GM18868 (cell line): Measurements from ENCODE around the gene B3GLCT.
"Not testable (repeated sequence)": the region's sequence is repeated elsewhere in the genome, so short reads cannot be mapped to it uniquely, and the experiment has no call there.

Experiments used
- ATAC-seq: cut with Tn5 transposase; IDR thresholded peaks from one replicate; pipeline ENCODE4 v1.9.1; 2021; ENCODE audit warnings: mild to moderate bottlenecking, moderate library complexity; ENCODE audit not compliant: unreplicated experiment

B3GLCT gene

DNA sequence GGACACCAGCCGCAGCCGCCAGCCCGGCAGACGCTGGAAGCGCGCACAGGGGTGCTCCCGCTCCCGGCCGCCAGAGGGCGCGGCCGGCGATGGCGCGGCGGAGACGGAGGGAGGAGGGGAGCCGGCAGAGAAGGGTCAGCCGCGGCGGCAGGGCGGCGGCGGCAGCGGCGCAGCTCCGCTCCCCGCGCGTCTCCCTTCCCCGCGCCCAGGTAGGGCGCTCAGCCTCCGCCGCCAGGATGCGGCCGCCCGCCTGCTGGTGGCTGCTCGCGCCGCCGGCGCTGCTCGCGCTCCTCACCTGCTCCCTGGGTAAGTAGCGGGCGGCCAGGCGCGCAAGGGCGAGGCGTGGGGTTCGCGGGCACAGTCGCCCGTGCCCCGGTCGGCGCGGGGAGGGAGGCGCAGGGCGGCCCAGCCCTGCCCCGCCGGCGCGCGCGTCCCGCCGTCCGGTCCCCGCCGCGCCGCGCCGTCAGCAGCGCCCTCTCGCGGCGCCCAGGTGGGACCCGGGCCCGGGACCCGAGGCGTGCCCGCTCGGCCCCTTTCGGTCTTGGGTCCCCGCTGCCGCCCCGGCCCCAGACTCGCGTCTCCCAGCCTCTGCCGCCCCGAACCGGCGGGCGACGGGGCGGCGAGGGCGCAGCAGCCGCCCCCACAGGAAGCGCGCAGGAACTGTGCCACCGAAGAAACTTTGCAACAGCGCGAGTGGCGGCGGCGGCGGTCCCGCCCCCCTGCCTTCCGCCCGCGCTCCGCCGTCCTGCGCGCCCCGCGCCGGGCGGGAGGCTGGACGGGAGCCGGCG lies at the start of gene B3GLCT:
Gene B3GLCT, plus strand, starts transcription at position 127 of the 788 bp plus-strand sequence. Its CDS starts 110 bp downstream, at position 237.
- peak; percentile 87 for ATAC-seq

DNA sequence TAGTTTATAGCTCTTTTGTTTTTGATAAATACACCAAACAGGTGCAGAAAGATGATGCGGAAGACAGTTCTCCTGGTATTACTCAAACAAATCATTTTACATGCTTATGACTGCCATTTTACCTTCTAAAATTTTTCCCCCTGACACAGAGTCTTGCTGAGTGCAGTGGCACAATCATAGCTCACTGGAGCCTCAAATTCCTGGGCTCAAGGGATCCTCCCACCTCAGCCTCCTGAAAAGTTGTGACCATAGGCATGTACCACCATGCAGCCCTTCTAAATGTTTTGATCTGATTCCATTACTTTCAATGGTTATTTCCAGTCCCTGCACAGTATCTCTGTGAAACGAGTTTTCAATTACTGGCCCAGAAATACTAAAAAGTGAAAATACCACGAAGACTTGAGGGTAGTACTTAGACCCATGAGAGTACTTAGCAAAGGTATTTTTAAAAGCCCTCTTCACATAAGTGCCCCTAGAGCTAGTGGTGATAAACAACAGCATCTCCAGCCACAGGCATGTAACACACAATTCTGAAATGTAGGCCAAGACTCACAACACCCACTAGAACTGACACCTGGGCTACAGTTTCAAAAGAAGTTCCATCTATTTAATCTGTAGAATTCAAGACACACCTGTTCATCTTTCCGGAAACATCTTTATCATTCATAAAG lies 49.3 kb upstream of the B3GLCT start:
- no peak for ATAC-seq

DNA sequence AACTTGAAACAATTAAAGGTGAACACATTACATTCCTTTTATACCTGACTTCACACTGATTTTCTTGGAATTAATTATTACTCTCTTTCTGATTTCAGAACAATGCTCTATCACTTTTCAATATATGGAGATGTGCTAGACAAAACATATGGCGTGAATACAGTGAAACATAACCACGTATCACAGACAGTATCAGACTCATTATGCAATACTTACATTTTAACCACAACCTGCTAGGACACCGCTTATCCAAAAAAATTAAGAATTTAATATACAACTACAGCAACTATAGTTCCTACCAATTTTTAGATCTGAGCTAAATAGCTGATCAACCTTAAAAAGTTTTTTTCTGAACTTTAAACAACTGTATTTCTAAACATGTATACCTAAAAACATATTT lies 47.9 kb upstream of the B3GLCT start:
- no peak for ATAC-seq

DNA sequence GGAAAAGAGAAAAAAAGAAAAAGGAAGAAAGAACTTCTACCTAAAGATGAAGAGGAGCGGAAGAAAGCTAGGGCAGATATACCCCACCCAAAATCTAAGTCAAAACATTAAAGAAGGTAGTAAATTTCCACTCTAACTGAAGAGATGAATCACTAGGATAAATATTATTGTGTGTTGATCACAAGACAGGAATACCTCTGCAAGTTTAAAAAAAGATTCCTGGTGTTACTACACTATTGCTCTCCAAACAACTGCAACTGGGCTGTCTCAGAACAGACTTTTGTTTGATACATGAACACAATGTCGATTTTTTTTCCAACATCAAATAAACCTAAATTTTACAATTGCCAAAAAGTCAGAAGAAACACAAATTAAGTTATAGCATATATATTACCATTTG lies 44.8 kb upstream of the B3GLCT start:
- no peak for ATAC-seq

DNA sequence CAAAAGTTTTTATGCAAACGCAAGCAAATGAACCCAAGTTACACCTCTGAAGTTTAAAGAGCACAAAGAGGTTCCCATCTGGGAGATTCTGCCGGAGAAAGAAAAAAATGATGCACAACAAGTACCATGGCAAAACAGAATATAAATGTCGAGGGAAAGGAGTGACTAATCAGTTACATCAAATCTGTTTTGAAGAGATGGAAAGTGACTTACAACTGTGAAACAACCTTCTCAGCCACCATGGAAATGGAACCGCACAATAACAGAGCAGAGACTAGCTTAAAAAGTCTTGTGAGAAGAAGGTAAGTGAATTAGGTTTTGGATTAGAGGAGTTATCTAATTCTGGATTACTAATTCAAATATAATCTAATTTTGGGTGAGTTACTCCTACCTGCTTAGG lies 40.5 kb upstream of the B3GLCT start:
- ATAC-seq: no peak

DNA sequence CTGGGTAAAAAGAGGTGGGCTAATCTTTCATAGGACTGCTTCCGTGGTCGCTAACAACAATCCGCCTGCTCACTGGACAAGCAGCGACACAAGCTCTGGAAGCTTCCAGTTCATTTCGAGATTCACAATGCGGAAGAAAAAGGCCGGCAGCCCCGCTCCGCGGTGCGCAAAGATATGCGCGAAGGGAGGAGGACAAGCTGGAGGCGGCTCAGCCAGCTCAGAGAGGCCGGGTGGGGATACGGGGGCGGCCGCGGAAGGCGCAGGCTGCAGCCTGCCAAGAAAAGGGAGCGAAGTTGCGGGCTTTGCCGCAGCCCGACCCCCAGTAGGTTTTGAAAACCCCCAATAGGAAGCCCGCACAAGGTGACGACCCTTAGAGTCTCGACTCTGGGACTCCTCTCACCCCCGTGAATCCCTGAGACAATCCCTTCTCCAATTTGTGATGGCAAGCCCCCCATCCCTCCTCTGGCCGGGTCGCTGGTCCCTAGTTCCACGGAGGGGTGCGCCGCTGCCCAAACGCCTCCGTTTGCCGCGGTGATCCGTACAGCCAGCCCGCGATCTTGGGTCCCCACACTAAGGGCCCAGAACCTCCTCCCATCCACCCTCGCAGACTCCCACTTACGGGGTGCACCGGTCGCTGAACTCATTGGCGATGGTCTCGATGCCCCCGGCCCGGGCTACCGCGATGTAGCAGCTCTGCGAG lies 38.8 kb upstream of the B3GLCT start:
- peak; percentile 21 for ATAC-seq

DNA sequence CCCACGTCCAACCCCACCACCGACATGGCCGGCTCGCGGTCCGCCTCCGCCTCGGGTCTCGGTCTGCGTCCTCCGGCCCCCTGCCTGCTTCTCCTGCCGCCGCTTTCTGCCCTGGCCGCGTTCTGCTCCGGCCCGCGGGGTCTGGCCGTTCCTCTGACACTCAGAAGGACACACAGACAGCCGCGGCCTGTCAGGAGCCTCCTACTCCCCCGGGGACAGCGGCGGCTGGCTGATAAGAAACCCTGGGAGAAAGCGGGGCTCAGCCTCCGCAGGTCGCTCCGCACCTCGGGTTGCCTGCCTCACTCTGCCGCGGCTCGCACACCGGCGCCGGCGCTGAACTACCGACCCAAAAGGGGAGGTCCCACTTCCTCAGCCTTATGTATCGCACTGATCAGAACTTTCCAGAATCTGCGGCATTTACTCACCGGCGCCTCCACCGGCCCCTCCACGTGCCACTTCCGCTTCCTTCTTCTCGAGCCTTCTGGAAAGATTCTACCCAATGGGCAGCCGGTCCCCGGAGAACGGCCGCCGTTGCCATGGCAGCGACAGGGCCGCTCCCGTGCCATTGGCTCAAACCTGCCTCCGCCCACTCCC lies 38.1 kb upstream of the B3GLCT start, which contains the start of gene HSPH1:
Gene HSPH1, minus strand, starts transcription at position 348 of the 594 bp plus-strand sequence. Its CDS starts 322 bp downstream, at position 26.
- peak; percentile 82 for ATAC-seq

DNA sequence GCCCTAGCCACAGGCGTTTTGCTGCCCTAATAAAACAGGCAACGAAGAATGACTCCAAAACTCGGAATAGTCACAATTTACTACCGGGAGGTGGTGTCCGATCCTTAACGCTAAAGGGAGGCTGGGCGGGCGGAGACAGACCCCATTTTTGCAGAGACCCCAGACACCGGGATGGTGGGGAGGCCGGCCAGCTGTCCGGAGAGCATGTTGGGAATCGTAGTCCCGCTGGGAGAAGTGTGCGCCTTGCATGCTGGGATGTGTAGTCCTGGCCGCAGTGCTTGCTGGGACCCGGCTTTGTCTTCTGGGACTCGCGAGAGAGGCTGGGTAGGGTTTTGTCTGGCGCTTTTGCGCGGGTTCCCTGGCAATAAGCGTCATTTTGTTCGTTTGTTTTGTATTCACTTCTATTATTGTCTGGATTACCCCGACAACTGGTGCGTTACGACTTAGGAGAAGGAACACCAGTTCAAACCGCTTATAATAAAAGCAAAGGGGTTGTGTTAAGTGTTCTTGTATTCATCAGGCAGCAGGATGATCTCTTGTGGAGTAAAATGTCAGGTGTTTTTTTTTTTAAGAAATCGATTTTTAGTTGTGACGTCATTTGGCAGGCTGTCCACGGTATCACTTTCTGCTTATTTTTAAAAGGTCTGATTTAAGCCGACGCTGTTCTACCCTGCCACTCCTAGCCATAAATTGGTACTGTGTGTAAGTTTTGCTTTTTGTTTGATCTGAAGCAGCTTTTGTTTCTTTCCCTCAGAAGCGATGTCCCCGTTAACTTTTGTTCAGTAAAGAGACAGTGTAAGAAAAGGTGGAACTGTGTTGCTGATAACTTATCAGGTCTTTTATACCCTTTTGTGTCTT lies 37.4 kb upstream of the B3GLCT start:
- ATAC-seq: peak; percentile 86

DNA sequence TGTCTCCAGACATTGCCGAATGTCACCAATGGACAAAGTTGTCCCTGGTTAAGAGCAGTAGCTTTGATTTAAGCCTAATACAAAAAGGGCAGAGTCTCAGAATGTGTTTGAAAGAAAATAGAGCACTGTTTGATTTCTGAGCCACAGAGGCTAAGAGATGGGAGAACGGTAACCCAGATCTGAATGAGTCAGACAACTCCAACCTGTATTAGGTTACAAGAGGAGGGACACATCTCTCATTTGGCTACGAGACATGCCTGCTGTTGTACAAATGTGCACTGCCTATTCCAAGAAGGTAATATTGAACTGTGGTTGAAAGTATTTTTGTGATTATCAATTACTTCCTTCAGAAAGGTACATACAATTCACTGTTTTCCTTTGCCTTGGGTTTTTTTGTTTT lies 33.2 kb upstream of the B3GLCT start:
- no peak for ATAC-seq

DNA sequence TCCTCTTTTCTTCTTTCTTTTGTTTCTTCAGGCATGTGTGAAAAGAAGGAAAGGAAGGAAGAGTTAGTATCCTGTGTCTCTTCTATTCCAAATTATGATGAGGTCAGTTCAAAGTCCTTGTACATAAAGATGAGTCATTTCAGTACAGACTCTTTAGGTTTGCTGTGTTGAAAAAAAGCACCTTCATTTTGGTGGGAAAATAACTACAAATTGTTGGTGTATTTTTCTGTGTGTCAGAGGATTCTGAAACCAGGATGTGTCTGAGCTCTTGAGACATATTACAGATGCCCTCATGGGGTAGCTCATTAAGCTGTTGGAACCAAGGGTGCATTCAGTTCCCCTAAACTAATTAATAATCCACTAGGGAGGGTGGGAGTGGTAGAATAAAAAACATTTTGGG lies 32.3 kb upstream of the B3GLCT start:
- peak; percentile 50 for ATAC-seq

DNA sequence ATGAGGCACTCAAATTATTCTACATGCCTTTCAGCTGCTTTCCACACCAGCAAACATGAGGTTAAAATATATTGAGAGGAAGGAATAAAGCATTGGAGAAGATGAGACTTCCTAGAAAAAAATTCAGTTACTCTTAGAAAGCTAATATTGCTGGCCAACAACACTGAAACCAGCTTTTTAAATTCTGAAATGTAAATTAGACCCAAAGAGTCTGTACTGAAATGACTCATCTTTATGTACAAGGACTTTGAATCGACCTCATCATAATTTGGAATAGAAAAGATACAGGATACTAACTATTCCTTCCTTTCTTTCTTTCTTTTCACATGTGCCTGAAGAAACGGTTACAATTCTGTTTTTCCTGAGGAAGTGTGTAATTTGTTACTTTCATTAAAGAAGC lies 31.6 kb upstream of the B3GLCT start:
- ATAC-seq: peak; percentile 65

DNA sequence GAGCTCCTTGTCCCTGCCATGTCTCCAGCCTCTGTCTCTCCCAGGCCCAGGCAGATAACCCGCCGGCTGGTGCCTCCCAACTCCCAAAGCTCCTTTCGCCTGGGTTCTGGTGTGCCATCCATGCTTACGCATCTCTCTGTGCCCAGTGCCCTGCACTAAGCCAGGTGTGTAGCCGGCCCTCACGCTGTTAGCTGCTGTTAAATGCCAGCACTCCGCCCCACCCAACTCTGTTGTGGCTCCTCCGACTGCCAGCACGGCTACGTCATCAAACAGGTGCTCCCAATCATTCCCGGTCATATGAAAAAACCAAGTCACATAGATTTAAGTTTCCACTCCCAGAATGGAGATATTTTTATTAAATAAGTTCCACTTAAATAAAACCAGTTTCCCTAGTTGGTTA lies 31.0 kb upstream of the B3GLCT start:
- ATAC-seq: no peak

DNA sequence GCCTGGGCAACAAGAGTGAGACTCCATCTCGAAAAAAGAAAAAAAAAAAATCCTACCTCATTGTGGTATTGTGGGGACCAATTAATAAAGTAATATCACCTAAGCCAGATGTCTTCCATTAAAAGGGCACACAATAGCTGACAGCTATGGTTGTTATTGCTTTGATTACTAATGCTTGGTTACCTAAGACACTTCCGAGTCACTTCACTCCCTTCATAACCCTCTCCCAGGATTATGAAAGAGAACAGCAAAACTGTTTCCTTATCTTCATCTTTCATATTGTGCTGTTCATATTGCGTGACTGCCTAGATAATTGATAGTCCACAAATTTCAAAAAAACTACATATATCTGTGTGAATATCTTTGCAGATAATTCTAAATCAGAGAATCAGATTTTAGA lies 27.8 kb upstream of the B3GLCT start:
- no peak for ATAC-seq

DNA sequence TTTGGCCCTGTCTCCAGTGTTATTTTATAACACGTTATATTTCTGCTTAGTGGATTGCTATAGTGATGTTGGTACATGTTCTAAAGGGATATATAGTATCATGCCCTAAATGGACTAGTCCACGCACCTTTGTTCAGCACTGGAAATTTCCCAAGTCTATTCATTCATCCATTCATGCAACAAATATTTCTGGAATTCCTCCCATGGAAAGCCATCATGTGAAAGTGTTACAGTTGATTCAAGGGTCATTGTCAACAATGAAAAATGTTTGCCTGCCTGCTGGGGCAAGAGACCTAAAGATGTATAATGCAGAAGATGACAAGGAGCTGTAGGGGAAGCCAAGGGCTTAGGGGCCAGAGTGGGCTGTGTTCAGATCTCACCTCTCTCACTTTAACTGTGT lies 27.2 kb upstream of the B3GLCT start:
- ATAC-seq: no peak

DNA sequence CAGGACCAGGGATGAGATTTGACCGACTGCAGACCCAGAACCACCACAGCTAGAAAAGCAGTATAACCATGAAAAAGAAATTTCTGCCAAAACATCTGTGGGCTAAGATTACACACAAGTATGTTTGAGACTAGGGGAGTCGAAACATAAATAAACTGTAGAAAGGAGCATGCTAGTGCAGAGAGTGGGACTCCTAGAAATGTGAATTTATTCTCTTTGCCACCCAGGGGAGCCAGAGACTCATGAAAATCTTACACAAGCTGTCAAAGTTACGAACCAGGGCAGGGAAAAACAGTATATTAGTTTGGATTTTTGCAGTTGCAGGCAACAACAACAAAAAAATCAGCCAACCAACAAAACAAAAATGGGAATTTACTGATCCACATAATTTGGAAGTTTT lies 25.8 kb upstream of the B3GLCT start:
- no peak for ATAC-seq

DNA sequence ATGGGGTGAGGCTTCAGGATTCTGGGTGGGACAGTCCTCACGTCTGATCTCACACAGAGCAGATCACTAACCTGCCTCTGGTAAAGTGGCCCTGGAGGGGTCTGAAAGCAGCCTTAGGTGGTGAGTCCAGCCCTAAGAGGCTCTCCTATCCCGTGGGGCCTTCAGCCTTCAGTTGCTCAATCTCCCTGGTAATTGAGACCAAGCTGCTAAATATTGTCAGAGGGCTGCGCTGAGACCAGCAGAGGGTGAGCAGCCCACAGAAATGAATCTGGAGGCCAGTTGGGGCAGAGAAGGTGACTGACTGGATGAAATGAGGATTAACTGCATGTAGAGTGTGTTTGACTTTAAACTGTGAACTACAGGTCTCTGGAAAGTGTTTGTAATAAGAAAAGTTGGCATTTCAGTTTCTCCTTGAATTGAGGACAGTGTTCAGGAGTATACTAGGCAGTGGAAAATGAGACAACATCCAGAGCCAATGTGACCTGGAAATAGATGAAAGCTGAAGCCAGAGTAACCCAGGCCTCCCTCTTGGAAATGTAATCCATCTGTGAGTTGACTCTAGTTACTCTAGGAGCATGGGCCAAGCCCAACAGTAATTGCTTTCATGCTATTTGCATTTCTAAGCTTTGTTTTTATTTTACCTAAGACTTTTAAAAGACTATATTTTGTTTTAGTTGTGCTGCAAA lies 23.8 kb upstream of the B3GLCT start:
- ATAC-seq: no peak

DNA sequence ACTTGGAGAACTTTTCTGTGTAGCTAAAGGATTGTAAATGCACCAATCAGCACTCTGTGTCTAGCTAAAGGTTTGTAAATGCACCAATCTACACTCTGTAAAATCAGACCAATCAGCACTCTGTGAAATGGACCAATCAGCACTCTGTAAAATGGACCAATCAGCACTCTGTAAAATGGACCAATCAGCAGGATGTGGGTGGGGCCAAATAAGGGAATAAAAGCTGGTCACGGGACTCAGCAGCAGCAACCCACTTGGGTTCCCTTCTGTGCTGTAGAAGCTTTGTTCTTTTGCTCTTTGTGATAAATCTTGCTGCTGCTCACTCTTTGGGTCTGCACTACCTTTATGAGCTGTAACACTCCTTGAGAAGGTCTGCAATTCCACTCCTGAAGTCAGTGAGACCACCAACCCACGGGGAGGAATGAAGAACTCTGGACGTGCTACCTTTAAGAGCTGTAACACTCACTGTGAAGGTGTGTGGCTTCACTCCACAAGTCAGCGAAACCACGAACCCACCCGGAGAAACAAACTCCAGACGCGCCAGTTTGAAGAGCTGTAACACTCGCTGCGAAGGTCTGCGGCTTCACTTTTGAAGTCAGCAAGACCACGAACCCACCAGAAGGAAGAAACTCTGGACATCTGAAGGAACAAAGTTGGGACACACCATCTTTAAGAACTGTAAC lies 21.8 kb upstream of the B3GLCT start:
- not testable (repeated sequence) for ATAC-seq

DNA sequence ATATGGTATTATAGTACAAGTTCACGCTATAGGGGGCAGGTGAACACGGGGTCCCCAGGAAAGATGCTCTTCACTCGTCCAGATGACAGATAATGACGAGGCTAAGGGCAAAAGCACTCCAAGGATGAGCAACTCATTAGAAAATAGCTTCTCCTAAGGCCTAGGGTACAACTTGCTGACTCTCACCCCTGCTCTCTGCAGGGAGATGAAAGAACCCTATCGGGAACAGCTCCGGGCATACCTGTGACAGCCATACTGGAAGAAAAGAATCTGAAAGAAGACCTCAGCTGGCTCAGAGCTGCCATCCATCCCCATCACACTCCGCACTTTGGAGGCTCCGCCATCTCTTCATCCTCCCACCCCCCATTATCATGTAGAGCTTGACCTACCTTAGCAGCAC lies 20.5 kb upstream of the B3GLCT start:
- no peak for ATAC-seq

DNA sequence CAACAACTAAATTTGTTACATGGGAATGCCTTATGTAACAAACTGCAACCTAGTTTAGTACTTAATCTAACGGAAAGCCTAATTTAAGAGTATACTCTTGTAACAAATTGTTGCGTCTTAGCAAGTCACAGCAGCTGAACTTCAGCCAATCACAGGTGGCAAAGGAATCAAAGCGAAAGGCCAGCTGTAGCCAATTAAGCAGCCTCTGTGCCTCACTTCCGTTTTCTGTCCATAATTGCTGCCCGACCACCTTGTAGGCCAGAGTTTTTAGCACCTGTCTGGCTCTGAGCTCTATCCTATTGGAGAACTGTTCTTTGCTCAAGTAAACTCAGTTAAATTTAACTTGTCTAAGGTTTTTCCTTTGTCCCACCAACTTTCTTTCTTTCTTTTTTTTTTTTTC lies 20.0 kb upstream of the B3GLCT start:
- ATAC-seq: no peak
